ENCODE results near the gene F3.

DNA sequence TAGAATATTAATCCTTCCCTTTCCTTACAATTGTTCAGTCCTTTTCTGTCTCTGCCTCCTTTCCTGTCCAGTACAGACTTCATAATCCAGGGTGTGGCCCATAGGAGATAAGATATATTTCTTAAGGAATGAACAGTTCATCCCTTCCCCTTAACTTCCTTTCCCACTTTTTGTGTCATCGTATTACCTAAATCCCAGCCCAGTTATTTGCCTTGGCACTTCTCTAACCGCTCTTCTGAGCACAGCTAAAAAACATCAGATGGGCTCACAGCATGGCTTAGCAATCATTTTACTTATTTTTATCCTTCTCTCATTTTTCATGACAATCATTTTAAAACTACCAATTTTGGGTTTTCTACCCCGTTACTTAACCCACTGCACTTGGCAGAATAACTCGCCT lies 39.6 kb downstream of the F3 start:
- TF ChIP-seq, protein P1, sequence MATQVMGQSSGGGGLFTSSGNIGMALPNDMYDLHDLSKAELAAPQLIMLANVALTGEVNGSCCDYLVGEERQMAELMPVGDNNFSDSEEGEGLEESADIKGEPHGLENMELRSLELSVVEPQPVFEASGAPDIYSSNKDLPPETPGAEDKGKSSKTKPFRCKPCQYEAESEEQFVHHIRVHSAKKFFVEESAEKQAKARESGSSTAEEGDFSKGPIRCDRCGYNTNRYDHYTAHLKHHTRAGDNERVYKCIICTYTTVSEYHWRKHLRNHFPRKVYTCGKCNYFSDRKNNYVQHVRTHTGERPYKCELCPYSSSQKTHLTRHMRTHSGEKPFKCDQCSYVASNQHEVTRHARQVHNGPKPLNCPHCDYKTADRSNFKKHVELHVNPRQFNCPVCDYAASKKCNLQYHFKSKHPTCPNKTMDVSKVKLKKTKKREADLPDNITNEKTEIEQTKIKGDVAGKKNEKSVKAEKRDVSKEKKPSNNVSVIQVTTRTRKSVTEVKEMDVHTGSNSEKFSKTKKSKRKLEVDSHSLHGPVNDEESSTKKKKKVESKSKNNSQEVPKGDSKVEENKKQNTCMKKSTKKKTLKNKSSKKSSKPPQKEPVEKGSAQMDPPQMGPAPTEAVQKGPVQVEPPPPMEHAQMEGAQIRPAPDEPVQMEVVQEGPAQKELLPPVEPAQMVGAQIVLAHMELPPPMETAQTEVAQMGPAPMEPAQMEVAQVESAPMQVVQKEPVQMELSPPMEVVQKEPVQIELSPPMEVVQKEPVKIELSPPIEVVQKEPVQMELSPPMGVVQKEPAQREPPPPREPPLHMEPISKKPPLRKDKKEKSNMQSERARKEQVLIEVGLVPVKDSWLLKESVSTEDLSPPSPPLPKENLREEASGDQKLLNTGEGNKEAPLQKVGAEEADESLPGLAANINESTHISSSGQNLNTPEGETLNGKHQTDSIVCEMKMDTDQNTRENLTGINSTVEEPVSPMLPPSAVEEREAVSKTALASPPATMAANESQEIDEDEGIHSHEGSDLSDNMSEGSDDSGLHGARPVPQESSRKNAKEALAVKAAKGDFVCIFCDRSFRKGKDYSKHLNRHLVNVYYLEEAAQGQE (IDR thresholded peaks at IDR 0.05): no peak
- no peak for TF ChIP-seq YY1 (IDR thresholded peaks at IDR 0.05)

Data from liver (tissue), 1 donor.